SK-N-SH treated with all-trans-retinoic acid at 6 μM for 48 hours (cell line): ENCODE data around the gene YLPM1.

Experiments used
- ATAC-seq: fragments of 200-7000 bp; cut with Tn5 transposase; 3 replicates; pipeline ENCODE4 v1.9.1; 2020; ENCODE audit warnings: mild to moderate bottlenecking, moderate library complexity
- ARNTL ChIP-seq: fragments of 450-650 bp; formaldehyde crosslinking; IDR thresholded peaks from 2 replicates; pipeline ENCODE4 v1.5.0; 2020; ENCODE audit warnings: low read depth, mild to moderate bottlenecking, moderate library complexity, borderline replicate concordance
- CSDC2 ChIP-seq: fragments of 250-450 bp; sonication (Bioruptor Pico); IDR thresholded peaks from 2 replicates; pipeline ENCODE4 v1.5.0; 2020; ENCODE audit warnings: mild to moderate bottlenecking, moderate library complexity
- ESRRG ChIP-seq: fragments of 250-450 bp; sonication (Bioruptor Pico); IDR thresholded peaks from 2 replicates; pipeline ENCODE4 v1.6.1; 2021; ENCODE audit warnings: mild to moderate bottlenecking
- GLIS3 ChIP-seq: fragments of 250-450 bp; sonication (Bioruptor Pico); IDR thresholded peaks from 2 replicates; pipeline ENCODE4 v1.5.0; 2020; ENCODE audit warnings: mild to moderate bottlenecking, moderate library complexity
- ISL1 ChIP-seq: fragments of 250-450 bp; sonication (Bioruptor Pico); IDR thresholded peaks from 2 replicates; pipeline ENCODE4 v2.1.2; 2022; ENCODE audit warnings: mild to moderate bottlenecking, moderate library complexity
- OSR1 ChIP-seq: fragments of 250-450 bp; sonication (Bioruptor Pico); IDR thresholded peaks from 2 replicates; pipeline ENCODE4 v1.8.0; 2022; ENCODE audit warnings: moderate library complexity, mild to moderate bottlenecking, inconsistent platforms
- PATZ1 ChIP-seq: fragments of 250-450 bp; sonication (Bioruptor Pico); IDR thresholded peaks from 2 replicates; pipeline ENCODE4 v1.8.0; 2020; ENCODE audit warnings: mild to moderate bottlenecking, moderate library complexity, borderline replicate concordance
- PPARA ChIP-seq: fragments of 250-450 bp; sonication (Bioruptor Pico); IDR thresholded peaks from 2 replicates; pipeline ENCODE4 v1.5.0; 2020; ENCODE audit warnings: mild to moderate bottlenecking, borderline replicate concordance
- RARB ChIP-seq: fragments of 250-450 bp; sonication (Bioruptor Pico); IDR thresholded peaks from 2 replicates; pipeline ENCODE4 v1.8.0; 2021; ENCODE audit warnings: mild to moderate bottlenecking, moderate library complexity
- SNAI2 ChIP-seq: fragments of 250-450 bp; sonication (Bioruptor Pico); IDR thresholded peaks from 2 replicates; pipeline ENCODE4 v1.5.0; 2020; ENCODE audit warnings: mild to moderate bottlenecking, moderate library complexity
- TCF4 ChIP-seq: fragments of 250-450 bp; sonication (Bioruptor Pico); IDR thresholded peaks from 2 replicates; pipeline ENCODE4 v1.8.0; 2021; ENCODE audit warnings: mild to moderate bottlenecking, moderate library complexity, borderline replicate concordance
- TSHZ2 ChIP-seq: fragments of 250-450 bp; sonication (Bioruptor Pico); IDR thresholded peaks from 2 replicates; pipeline ENCODE4 v1.5.0; 2020; ENCODE audit warnings: mild to moderate bottlenecking, moderate library complexity
- ZC3H10 ChIP-seq: fragments of 250-450 bp; sonication (Bioruptor Pico); IDR thresholded peaks from 2 replicates; pipeline ENCODE4 v1.5.1; 2021; ENCODE audit warnings: mild to moderate bottlenecking, moderate library complexity
- ZFP3 ChIP-seq: fragments of 250-450 bp; sonication (Bioruptor Pico); IDR thresholded peaks from 2 replicates; pipeline ENCODE4 v1.5.0; 2020; ENCODE audit warnings: mild to moderate bottlenecking, moderate library complexity
- ZFP30 ChIP-seq: fragments of 450-650 bp; formaldehyde crosslinking; IDR thresholded peaks from 2 replicates; pipeline ENCODE4 v1.5.0; 2022; ENCODE audit warnings: mild to moderate bottlenecking, moderate library complexity
- ZNF565 ChIP-seq: fragments of 450-650 bp; formaldehyde crosslinking; conservative IDR thresholded peaks from 2 replicates; pipeline ENCODE4 v1.5.0; 2020; ENCODE audit warnings: low read depth, mild to moderate bottlenecking, moderate library complexity
- ZNF70 ChIP-seq: fragments of 450-650 bp; formaldehyde crosslinking; IDR thresholded peaks from 2 replicates; pipeline ENCODE4 v1.5.0; 2020; ENCODE audit warnings: mild to moderate bottlenecking, moderate library complexity
- ZNF8 ChIP-seq: fragments of 450-650 bp; formaldehyde crosslinking; IDR thresholded peaks from 2 replicates; pipeline ENCODE4 v1.5.0; 2020; ENCODE audit warnings: mild to moderate bottlenecking, moderate library complexity
- TF ChIP-seq, protein P1 (sequence below): fragments of 250-450 bp; sonication (Bioruptor Pico); IDR thresholded peaks from 2 replicates; pipeline ENCODE4 v1.5.1; 2021; ENCODE audit warnings: mild to moderate bottlenecking, moderate library complexity
- TF ChIP-seq, protein P2 (sequence below): fragments of 250-450 bp; sonication (Bioruptor Pico); IDR thresholded peaks from 2 replicates; pipeline ENCODE4 v1.8.0; 2021; ENCODE audit warnings: low read depth, mild to moderate bottlenecking, moderate library complexity, borderline replicate concordance
- TF ChIP-seq, protein P3 (sequence below): fragments of 250-450 bp; sonication (Bioruptor Pico); IDR thresholded peaks from 2 replicates; pipeline ENCODE4 v1.5.1; 2020; ENCODE audit warnings: low read depth, mild to moderate bottlenecking, moderate library complexity

YLPM1 gene

GRCh38 chr14:74865156-74865555 lies 102.0 kb downstream of the YLPM1 start:
- no peak for TF ChIP-seq ZC3H10 (CRISPR knock-in tag)
- no peak for TF ChIP-seq ZFP30 (CRISPR knock-in tag)
- TF ChIP-seq ZFP3 (CRISPR knock-in tag), result no peak
- TF ChIP-seq ESRRG, result no peak
- no peak for TF ChIP-seq GLIS3
- TF ChIP-seq, protein P1, sequence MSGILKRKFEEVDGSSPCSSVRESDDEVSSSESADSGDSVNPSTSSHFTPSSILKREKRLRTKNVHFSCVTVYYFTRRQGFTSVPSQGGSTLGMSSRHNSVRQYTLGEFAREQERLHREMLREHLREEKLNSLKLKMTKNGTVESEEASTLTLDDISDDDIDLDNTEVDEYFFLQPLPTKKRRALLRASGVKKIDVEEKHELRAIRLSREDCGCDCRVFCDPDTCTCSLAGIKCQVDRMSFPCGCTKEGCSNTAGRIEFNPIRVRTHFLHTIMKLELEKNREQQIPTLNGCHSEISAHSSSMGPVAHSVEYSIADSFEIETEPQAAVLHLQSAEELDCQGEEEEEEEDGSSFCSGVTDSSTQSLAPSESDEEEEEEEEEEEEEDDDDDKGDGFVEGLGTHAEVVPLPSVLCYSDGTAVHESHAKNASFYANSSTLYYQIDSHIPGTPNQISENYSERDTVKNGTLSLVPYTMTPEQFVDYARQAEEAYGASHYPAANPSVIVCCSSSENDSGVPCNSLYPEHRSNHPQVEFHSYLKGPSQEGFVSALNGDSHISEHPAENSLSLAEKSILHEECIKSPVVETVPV (CRISPR knock-in tag), result no peak
- TF ChIP-seq ZNF565, result no peak
- TF ChIP-seq, protein P2, sequence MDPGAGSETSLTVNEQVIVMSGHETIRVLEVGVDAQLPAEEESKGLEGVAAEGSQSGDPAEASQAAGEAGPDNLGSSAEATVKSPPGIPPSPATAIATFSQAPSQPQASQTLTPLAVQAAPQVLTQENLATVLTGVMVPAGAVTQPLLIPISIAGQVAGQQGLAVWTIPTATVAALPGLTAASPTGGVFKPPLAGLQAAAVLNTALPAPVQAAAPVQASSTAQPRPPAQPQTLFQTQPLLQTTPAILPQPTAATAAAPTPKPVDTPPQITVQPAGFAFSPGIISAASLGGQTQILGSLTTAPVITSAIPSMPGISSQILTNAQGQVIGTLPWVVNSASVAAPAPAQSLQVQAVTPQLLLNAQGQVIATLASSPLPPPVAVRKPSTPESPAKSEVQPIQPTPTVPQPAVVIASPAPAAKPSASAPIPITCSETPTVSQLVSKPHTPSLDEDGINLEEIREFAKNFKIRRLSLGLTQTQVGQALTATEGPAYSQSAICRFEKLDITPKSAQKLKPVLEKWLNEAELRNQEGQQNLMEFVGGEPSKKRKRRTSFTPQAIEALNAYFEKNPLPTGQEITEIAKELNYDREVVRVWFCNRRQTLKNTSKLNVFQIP (CRISPR knock-in tag), result no peak
- no peak for ATAC-seq

- no peak for ATAC-seq
- TF ChIP-seq TSHZ2 (CRISPR knock-in tag), result no peak
- no peak for TF ChIP-seq PPARA
- TF ChIP-seq GLIS3, result no peak
- TF ChIP-seq ZNF565, result no peak
- TF ChIP-seq, protein P2 (CRISPR knock-in tag), result no peak
- TF ChIP-seq SNAI2 (CRISPR knock-in tag), result no peak
- no peak for TF ChIP-seq ZFP30 (CRISPR knock-in tag)
- TF ChIP-seq RARB (CRISPR knock-in tag), result no peak
- no peak for TF ChIP-seq ARNTL
- no peak for TF ChIP-seq OSR1 (CRISPR knock-in tag)
- TF ChIP-seq, protein P3, sequence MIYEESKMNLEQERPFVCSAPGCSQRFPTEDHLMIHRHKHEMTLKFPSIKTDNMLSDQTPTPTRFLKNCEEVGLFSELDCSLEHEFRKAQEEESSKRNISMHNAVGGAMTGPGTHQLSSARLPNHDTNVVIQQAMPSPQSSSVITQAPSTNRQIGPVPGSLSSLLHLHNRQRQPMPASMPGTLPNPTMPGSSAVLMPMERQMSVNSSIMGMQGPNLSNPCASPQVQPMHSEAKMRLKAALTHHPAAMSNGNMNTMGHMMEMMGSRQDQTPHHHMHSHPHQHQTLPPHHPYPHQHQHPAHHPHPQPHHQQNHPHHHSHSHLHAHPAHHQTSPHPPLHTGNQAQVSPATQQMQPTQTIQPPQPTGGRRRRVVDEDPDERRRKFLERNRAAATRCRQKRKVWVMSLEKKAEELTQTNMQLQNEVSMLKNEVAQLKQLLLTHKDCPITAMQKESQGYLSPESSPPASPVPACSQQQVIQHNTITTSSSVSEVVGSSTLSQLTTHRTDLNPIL, result no peak
- no peak for TF ChIP-seq ISL1 (CRISPR knock-in tag)
- no peak for TF ChIP-seq TCF4 (CRISPR knock-in tag)
- no peak for TF ChIP-seq ZC3H10 (CRISPR knock-in tag)
- no peak for TF ChIP-seq ZNF8
- no peak for TF ChIP-seq CSDC2 (CRISPR knock-in tag)
- no peak for TF ChIP-seq PATZ1 (CRISPR knock-in tag)
- no peak for TF ChIP-seq ESRRG
- TF ChIP-seq ZNF70 (CRISPR knock-in tag), result no peak
Measured at GRCh38 chr14:74866708-74867389, 103.7 kb downstream of the YLPM1 start.
